ENCODE measurements around the gene CCDC85A.
"Not testable (repeated sequence)": the region's sequence is repeated elsewhere in the genome, so short reads cannot be mapped to it uniquely, and the experiment has no call there.

CCDC85A gene

GRCh38 chr2:56183643-56184499, at the start of gene CCDC85A:
Gene CCDC85A, plus strand, starts transcription at chr2:56183990. Its CDS starts 635 bp downstream, at chr2:56184625.
- CTCF ChIA-PET: interaction anchor here (0.5 to 2.1 kb wide), 25 partner anchors 15 to 1371 kb away, joined by 3 to 8 read pairs (median 3); no protein-coding TSS in a partner anchor
- POLR2A ChIA-PET (ENCODE audit: low non-redundant PET): no interaction called here
- DNase-seq (ENCODE audit: low spot score): peak; percentile 78

GRCh38 chr2:56134861-56135260, 48.9 kb upstream of the CCDC85A start:
- CTCF ChIA-PET: no interaction called here
- H3K27ac ChIP-seq: no peak overlapping the region
- POLR2A ChIA-PET (ENCODE audit: low non-redundant PET): no interaction called here
- no peak for TF ChIP-seq CTCF (conservative IDR thresholded peaks at IDR 0.05; ENCODE audit: low read depth)
- DNase-seq (ENCODE audit: low spot score): no peak

More at GRCh38 chr2:56183643-56184499, at the start of gene CCDC85A:
- peak; percentile 94 for TF ChIP-seq CTCF (conservative IDR thresholded peaks at IDR 0.05; ENCODE audit: low read depth)
- no peak within 1 kb of the TSS for H3K27ac ChIP-seq

- DNase-seq (ENCODE audit: low spot score); CTCF ChIA-PET; H3K27ac ChIP-seq; POLR2A ChIA-PET (ENCODE audit: low non-redundant PET): not testable (repeated sequence)
Observed at GRCh38 chr2:56142497-56143061, 41.2 kb upstream of the CCDC85A start.

- ChIA-PET POLR2A (ENCODE audit: low non-redundant PET) (no interaction called here), CTCF (no interaction called here)
- no peak for DNase-seq (ENCODE audit: low spot score)
- no peak for TF ChIP-seq CTCF (conservative IDR thresholded peaks at IDR 0.05; ENCODE audit: low read depth)
- H3K27ac ChIP-seq: no peak overlapping the region
Observed at GRCh38 chr2:56147907-56148306, 35.9 kb upstream of the CCDC85A start.

- no peak for TF ChIP-seq CTCF (conservative IDR thresholded peaks at IDR 0.05; ENCODE audit: low read depth)
- no peak overlapping the region for H3K27ac ChIP-seq
- ChIA-PET CTCF (interaction anchor here (1.0 kb wide), 1 partner anchor 34 kb away, joined by 3 read pairs; no protein-coding TSS in a partner anchor), POLR2A (ENCODE audit: low non-redundant PET) (no interaction called here)
- no peak for DNase-seq (ENCODE audit: low spot score)
Observed at GRCh38 chr2:56148825-56149224, 35.0 kb upstream of the CCDC85A start.

- no peak for TF ChIP-seq CTCF (conservative IDR thresholded peaks at IDR 0.05; ENCODE audit: low read depth)
- H3K27ac ChIP-seq: no peak overlapping the region
- DNase-seq (ENCODE audit: low spot score): no peak
- ChIA-PET CTCF (no interaction called here), POLR2A (ENCODE audit: low non-redundant PET) (no interaction called here)
Observed at GRCh38 chr2:56151841-56152240, 31.9 kb upstream of the CCDC85A start.

GRCh38 chr2:56155188-56155587, 28.6 kb upstream of the CCDC85A start:
- DNase-seq (ENCODE audit: low spot score): no peak
- CTCF ChIA-PET: no interaction called here
- POLR2A ChIA-PET (ENCODE audit: low non-redundant PET): no interaction called here
- H3K27ac ChIP-seq: no peak overlapping the region
- no peak for TF ChIP-seq CTCF (conservative IDR thresholded peaks at IDR 0.05; ENCODE audit: low read depth)

GRCh38 chr2:56159875-56160274, 23.9 kb upstream of the CCDC85A start:
- CTCF ChIA-PET: not testable (repeated sequence)

More at GRCh38 chr2:56159875-56160274, 23.9 kb upstream of the CCDC85A start:
- POLR2A ChIA-PET (ENCODE audit: low non-redundant PET); H3K27ac ChIP-seq; DNase-seq (ENCODE audit: low spot score): not testable (repeated sequence)

Data from RWPE1 (cell line).